HG03064 (cell line): Measurements from ENCODE around the gene OSTC.

Source experiments
- ATAC-seq: cut with Tn5 transposase; IDR thresholded peaks from one replicate; pipeline ENCODE4 v1.9.1; 2021; ENCODE audit warnings: low read depth; ENCODE audit not compliant: unreplicated experiment

Gene OSTC

GRCh38 chr4:108644237-108644636, 6.2 kb upstream of the OSTC start:
- no peak for ATAC-seq

- no peak for ATAC-seq
Observed at GRCh38 chr4:108646706-108647105, 3.7 kb upstream of the OSTC start.

GRCh38 chr4:108649863-108650211, 562 bp upstream of the OSTC start:
- peak; percentile 23 for ATAC-seq

GRCh38 chr4:108651014-108651791, 804 bp downstream of the OSTC start:
- ATAC-seq = no peak

- no peak for ATAC-seq
Observed at GRCh38 chr4:108662629-108663028, 12.2 kb downstream of the OSTC start.

GRCh38 chr4:108674356-108674977, 24.1 kb downstream of the OSTC start:
- ATAC-seq = no peak

GRCh38 chr4:108681321-108681809, 31.0 kb downstream of the OSTC start:
- no peak for ATAC-seq

- no peak for ATAC-seq
Observed at GRCh38 chr4:108683479-108683878, 33.1 kb downstream of the OSTC start.

- ATAC-seq = no peak
Observed at GRCh38 chr4:108685036-108685686, 34.8 kb downstream of the OSTC start.

- no peak for ATAC-seq
Observed at GRCh38 chr4:108690738-108691137, 40.3 kb downstream of the OSTC start.

- ATAC-seq = no peak
Observed at GRCh38 chr4:108693211-108693610, 42.8 kb downstream of the OSTC start.

- ATAC-seq = no peak
Observed at GRCh38 chr4:108693819-108694218, 43.4 kb downstream of the OSTC start.

GRCh38 chr4:108694423-108694822, 44.0 kb downstream of the OSTC start:
- ATAC-seq = no peak

GRCh38 chr4:108695062-108695461, 44.7 kb downstream of the OSTC start:
- ATAC-seq = no peak

- no peak for ATAC-seq
Observed at GRCh38 chr4:108696160-108696559, 45.8 kb downstream of the OSTC start.

GRCh38 chr4:108700081-108700757, 49.8 kb downstream of the OSTC start:
- ATAC-seq = no peak

- no peak for ATAC-seq
Observed at GRCh38 chr4:108702960-108703359, 52.6 kb downstream of the OSTC start.

GRCh38 chr4:108703370-108703769, 53.0 kb downstream of the OSTC start:
- no peak for ATAC-seq

GRCh38 chr4:108703966-108704365, 53.6 kb downstream of the OSTC start:
- ATAC-seq = no peak

- no peak for ATAC-seq
Observed at GRCh38 chr4:108706289-108706688, 55.9 kb downstream of the OSTC start.

GRCh38 chr4:108709234-108709633, 58.8 kb downstream of the OSTC start:
- ATAC-seq = no peak
